ENCODE measurements around the gene P2RY12. TPM values are rescaled to one million over a fixed set of nuclear protein-coding genes. Genes with fewer than 3 reads are reported as not detected.

P2RY12 gene
- total and polyA plus RNA-seq, 2 of the 4 experiments (the other 2 are of a cell fraction) = not detected

GRCh38 chr3:151423091-151423490 lies 38.5 kb upstream of the P2RY12 start:
- H4K8ac ChIP-seq (ENCODE audit: low read depth in 2 of 2, low read length in 2 of 2) = no peak overlapping the region
- no peak overlapping the region for H4K91ac ChIP-seq (ENCODE audit: insufficient read depth, low read depth, low read length)
- no peak overlapping the region for H3K27ac ChIP-seq (ENCODE audit: insufficient read depth, low read length)
- H2AK9ac ChIP-seq (replicated peaks; ENCODE audit: low read depth, low read length, poor library complexity) = no peak overlapping the region
- no peak for ATAC-seq (ENCODE audit: low read depth)
- no peak overlapping the region for H2BK5ac ChIP-seq (ENCODE audit: low read depth, low read length, poor library complexity, severe bottlenecking)
- H2AK5ac ChIP-seq (ENCODE audit: low read depth, low read length) = no peak overlapping the region
- no peak overlapping the region for H3K4me3 ChIP-seq (ENCODE audit: insufficient read depth, low read depth, low read length)
- H3K9me3 ChIP-seq (ENCODE audit: control insufficient read depth, insufficient read depth, low read length) = no peaks in the 10 kb centered on the region
- ChIA-PET CTCF (interaction anchor here (0.7 kb wide), 1 partner anchor 75 kb away, joined by 3 read pairs; no protein-coding TSS in a partner anchor), POLR2A (ENCODE audit: unreplicated experiment) (no interaction called here)
- no peaks in the 10 kb centered on the region for H3K79me1 ChIP-seq (ENCODE audit: low read depth in 1 of 2, low read length in 2 of 2)
- no peaks in the 10 kb centered on the region for H3K36me3 ChIP-seq (ENCODE audit: control insufficient read depth, insufficient read depth, low read length)
- no peaks in the 10 kb centered on the region for H3K27me3 ChIP-seq (ENCODE audit: control insufficient read depth, insufficient read depth, low read length)
- H2BK120ac ChIP-seq (ENCODE audit: low read depth, low read length) = no peak overlapping the region
- dilution Hi-C loops (cut with HindIII; ENCODE audit: low sequenced_read_pairs, unreplicated experiment) (no loop called here), intact Hi-C loops (cut with micrococcal nuclease) (no loop called here), in situ Hi-C loops (cut with MboI; ENCODE audit: low sequenced_read_pairs) (no loop called here)
- H3K4me2 ChIP-seq (ENCODE audit: low read depth, low read length) = no peak overlapping the region
- no peak overlapping the region for H3K18ac ChIP-seq (ENCODE audit: low read depth, low read length)
- no peak for DNase-seq
- 67% methylated on average over 1 of the region's 5 CpGs; no CpG with 5 or more reads in 1 of the 2 experiments for WGBS, 2 experiments (ENCODE audit: extremely low coverage in 2 of 2, insufficient read length in 1 of 2)
- peaks cover 3% of the 10 kb centered on the region; the same call in 1 of the 2 replicates for H3K9me1 ChIP-seq (ENCODE audit: insufficient read depth, low read length)
- TF ChIP-seq CEBPB (IDR thresholded peaks at IDR 0.05; ENCODE audit: low read depth, low read length) (no peak), SMC3 (IDR thresholded peaks at IDR 0.05; ENCODE audit: low read depth, low read length) (no peak), BHLHE40 (IDR thresholded peaks at IDR 0.05; ENCODE audit: low read depth, low read length) (no peak), USF2 (IDR thresholded peaks at IDR 0.05; ENCODE audit: low read depth, low read length) (no peak), CTCF (conservative IDR thresholded peaks at IDR 0.05; ENCODE audit: low read depth, low read length) (no peak), MXI1 (IDR thresholded peaks at IDR 0.05; ENCODE audit: borderline replicate concordance, low read depth, low read length) (no peak)
- H3K9ac ChIP-seq (ENCODE audit: low read depth, low read length) = no peak overlapping the region
- no peak overlapping the region for H2AFZ ChIP-seq (replicated peaks; ENCODE audit: low read length, poor library complexity)
- peaks cover 4% of the 10 kb centered on the region; the same call in 1 of the 2 replicates for H3K4me1 ChIP-seq (ENCODE audit: control insufficient read depth, insufficient read depth, low read length)
- H2BK15ac ChIP-seq (ENCODE audit: low read depth, low read length) = no peak overlapping the region
- BruUV-seq (replicated peaks) = no TSS peak
- no peak overlapping the region for H2BK20ac ChIP-seq (ENCODE audit: low read depth, low read length)
- no peak overlapping the region for H3K14ac ChIP-seq (replicated peaks; ENCODE audit: low read depth, low read length)
- no peak overlapping the region for H3K23ac ChIP-seq (ENCODE audit: low read depth, low read length)
- H4K20me1 ChIP-seq (ENCODE audit: insufficient read depth, low read length) = no peaks in the 10 kb centered on the region
- H4K5ac ChIP-seq (ENCODE audit: low read depth, low read length) = no peak overlapping the region
- H3K56ac ChIP-seq (ENCODE audit: extremely low read depth, insufficient read depth, low read length) = no peak overlapping the region
- no peak overlapping the region for H3K4ac ChIP-seq (ENCODE audit: low read depth, low read length)
